ENCODE measurements around the gene TNIP2.
"Not testable (repeated sequence)": the region's sequence is repeated elsewhere in the genome, so short reads cannot be mapped to it uniquely, and the experiment has no call there.

The TNIP2 gene

DNA sequence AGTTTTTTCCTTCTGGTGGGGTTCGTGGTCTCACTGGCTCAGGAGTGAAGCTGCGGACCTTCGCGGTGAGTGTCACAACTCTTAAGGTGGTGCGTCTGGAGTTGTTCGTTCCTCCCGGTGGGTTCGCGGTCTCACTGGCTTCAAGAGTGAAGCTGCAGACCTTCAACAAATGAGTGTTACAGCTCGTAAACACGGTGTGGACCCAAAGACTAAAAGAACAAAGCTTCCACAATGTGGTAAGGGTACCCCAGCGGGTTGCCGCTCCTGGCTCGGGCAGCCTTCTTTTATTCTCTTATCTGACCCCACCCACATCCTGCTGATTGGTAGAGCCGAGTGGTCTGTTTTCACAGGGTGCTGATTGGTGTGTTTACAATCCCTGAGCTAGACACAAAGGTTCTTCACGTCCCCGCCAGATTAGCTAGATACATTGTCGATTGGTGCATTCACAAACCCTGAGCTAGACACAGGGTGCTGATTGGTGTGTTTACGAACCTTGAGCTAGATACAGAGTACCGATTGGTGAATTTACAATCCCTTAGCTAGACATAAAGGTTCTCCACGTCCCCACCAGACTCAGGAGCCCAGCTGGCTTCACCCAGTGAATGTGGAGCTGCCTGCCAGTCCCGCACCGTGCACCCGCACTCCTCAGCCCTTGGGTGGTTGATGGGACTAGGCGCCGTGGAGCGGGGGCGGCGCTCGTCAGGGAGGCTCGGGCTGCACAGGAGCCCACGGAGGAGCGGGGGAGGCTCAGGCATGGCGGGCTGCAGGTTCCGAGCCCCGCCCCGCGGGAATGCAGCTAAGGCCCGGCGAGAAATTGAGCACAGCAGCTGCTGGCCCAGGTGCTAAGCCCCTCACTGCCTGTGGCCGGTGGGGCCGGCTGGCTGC lies 6.6 kb upstream of the TNIP2 start:
- not testable (repeated sequence) for H3K9me3 ChIP-seq (ENCODE audit: control insufficient read depth, low read length); H3K4me3 ChIP-seq (ENCODE audit: low read length); H3K9ac ChIP-seq (ENCODE audit: low read length); H3K36me3 ChIP-seq (ENCODE audit: control insufficient read depth, insufficient read depth, low read length, severe bottlenecking); DNase-seq (ENCODE audit: low read depth); H3K27me3 ChIP-seq (replicated peaks; ENCODE audit: control insufficient read depth, insufficient read depth, low read length)
- peaks cover 17% of the 10 kb centered on the region for H3K4me1 ChIP-seq (ENCODE audit: control insufficient read depth, insufficient read depth, low read length)

GRCh38 chr4:2762048-2762447 lies 5.9 kb upstream of the TNIP2 start:
- Histone ChIP-seq H3K4me1 (ENCODE audit: control insufficient read depth, insufficient read depth, low read length) (peaks cover 11% of the 10 kb centered on the region), H3K27me3 (replicated peaks; ENCODE audit: control insufficient read depth, insufficient read depth, low read length) (no peaks in the 10 kb centered on the region), H3K9ac (ENCODE audit: low read length) (no peak overlapping the region), H3K9me3 (ENCODE audit: control insufficient read depth, low read length) (no peaks in the 10 kb centered on the region), H3K4me3 (ENCODE audit: low read length) (no peak overlapping the region), H3K36me3 (ENCODE audit: control insufficient read depth, insufficient read depth, low read length, severe bottlenecking) (no peaks in the 10 kb centered on the region)
- no peak for DNase-seq (ENCODE audit: low read depth)

DNA sequence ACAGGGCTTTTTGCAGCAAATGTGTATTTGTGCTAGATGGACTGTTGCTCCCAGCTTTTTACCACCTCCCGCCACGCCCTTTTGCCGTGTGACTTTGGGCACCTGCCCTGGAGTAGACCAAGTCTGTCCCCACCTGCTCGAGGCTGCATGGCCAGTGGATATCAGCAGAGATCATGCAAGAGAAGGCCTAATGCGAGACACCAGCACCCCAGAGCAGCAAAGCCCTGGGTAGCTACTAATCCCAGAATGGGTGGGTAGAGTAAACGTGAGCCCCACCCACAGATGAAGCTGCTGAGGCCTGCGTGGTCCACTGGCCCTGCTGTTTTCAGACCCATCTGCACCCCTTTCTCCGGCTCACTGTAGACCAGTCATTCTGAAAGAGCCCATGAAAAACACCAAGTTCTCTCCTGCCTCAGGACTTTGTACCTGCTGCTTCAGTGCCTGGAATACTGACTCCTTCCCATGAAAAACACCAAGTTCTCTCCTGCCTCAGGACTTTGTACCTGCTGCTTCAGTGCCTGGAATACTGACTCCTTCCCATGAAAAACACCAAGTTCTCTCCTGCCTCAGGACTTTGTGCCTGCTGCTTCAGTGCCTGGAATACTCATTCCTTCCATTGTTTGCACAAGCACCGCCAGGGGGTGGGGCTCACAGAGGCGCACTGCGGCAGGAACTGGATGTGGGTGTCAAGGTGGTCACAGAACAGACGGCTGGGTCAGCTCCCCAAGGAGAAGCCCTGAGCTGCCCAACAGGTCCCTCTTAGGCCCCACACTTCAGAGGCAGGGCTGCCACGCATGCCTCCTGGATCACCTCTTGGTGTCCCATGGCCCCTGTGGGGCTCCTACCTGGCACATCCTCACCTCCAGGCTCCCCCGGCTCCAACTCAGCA lies 5.1 kb upstream of the TNIP2 start:
- Histone ChIP-seq H3K4me3 (ENCODE audit: low read length) (no peak overlapping the region), H3K4me1 (ENCODE audit: control insufficient read depth, insufficient read depth, low read length) (peaks cover 12% of the 10 kb centered on the region), H3K36me3 (ENCODE audit: control insufficient read depth, insufficient read depth, low read length, severe bottlenecking) (no peaks in the 10 kb centered on the region), H3K27me3 (replicated peaks; ENCODE audit: control insufficient read depth, insufficient read depth, low read length) (no peaks in the 10 kb centered on the region), H3K9me3 (ENCODE audit: control insufficient read depth, low read length) (no peaks in the 10 kb centered on the region), H3K9ac (ENCODE audit: low read length) (no peak overlapping the region)
- DNase-seq (ENCODE audit: low read depth) = peak; percentile 34

GRCh38 chr4:2757426-2757825 lies 1.3 kb upstream of the TNIP2 start:
- no peak for DNase-seq (ENCODE audit: low read depth)

DNA sequence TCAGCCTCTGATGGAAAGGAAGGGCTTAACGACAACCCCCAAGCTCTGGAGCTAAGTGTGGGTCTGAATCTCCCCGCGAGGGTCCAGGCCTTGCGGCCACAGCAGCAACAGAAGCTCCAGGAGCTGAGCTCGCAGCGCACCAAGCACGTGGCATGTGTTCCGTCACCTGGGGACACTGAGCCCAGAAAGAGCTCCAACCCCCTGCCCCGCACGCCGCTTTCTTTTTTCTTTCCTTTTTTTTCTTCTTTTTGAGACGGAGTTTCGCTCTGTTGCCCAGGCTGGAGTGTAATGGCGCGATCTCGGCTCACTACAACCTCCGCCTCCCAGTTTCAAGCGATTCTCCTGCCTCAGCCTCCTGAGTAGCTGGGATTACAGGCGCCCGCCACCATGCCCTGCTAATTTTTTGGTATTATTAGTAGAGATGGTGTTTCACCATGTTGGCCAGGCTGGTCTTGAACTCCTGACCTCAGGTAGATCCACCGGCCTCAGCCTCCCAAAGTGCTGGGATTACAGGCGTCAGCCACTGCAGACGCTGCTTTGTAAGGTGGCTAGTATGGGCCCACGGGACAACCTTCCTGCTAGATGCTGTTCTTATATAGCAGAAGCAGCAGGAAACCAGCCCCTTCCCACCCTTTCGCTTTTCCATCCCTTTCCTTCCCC lies 685 bp upstream of the TNIP2 start:
- Histone ChIP-seq H3K9ac (ENCODE audit: low read length) (peak overlapping the region; percentile 83), H3K4me1 (ENCODE audit: control insufficient read depth, insufficient read depth, low read length) (peaks cover 9% of the 10 kb centered on the region), H3K27me3 (replicated peaks; ENCODE audit: control insufficient read depth, insufficient read depth, low read length) (no peaks in the 10 kb centered on the region), H3K9me3 (ENCODE audit: control insufficient read depth, low read length) (no peaks in the 10 kb centered on the region), H3K4me3 (ENCODE audit: low read length) (peak overlapping the region; percentile 76), H3K36me3 (ENCODE audit: control insufficient read depth, insufficient read depth, low read length, severe bottlenecking) (peaks cover 8% of the 10 kb centered on the region)
- DNase-seq (ENCODE audit: low read depth) = no peak

More at GRCh38 chr4:2757426-2757825, 1.3 kb upstream of the TNIP2 start:
- H3K36me3 ChIP-seq (ENCODE audit: control insufficient read depth, insufficient read depth, low read length, severe bottlenecking) = peaks cover 3% of the 10 kb centered on the region
- H3K4me1 ChIP-seq (ENCODE audit: control insufficient read depth, insufficient read depth, low read length) = peaks cover 9% of the 10 kb centered on the region
- H3K27me3 ChIP-seq (replicated peaks; ENCODE audit: control insufficient read depth, insufficient read depth, low read length) = no peaks in the 10 kb centered on the region
- no peak overlapping the region for H3K9ac ChIP-seq (ENCODE audit: low read length)
- no peaks in the 10 kb centered on the region for H3K9me3 ChIP-seq (ENCODE audit: control insufficient read depth, low read length)
- H3K4me3 ChIP-seq (ENCODE audit: low read length) = no peak overlapping the region

DNA sequence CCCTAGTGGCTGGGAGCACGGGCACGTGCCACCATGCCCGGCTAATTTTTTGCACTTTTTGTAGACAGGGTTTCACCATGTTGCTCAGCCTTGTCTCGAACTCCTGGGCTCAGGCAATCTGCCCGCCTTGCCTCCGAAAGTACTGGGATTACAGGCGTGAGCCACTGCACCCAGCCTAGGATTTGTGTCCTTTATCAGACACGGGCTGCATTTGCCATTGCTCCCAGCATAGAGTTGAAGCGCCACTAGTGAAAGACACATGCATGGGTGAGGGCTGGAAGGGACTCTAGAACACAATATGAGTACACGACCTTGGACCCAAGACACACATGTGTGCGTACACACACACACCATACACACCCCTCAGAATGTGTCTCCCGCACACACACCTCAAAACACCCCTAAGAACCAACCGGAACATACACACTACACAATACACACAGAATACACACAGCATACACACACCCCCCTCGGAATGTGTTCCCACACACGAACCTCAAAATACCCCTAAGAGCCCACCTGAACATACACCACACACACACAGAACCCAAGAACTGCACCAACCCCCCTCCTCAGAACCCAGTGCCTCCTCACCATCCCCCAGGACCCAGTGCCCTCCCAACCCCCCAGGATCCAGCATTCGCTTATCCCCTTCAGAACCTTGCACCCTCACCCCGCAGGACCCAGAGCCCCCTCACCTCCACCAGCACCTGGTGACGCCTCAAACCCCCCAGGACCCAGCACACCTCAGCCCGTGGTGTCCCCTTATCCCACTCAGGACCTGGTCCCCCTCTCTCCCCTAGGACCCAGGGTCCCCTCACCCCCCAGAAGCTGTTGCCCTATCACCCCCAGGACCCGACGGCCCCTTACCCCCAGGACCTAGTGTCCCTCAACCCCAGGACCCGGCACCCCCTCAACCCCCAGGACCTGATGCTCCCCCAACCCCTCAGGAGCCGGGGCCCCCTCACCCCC lies 1.0 kb downstream of the TNIP2 start:
- Histone ChIP-seq H3K9me3 (ENCODE audit: control insufficient read depth, low read length) (no peaks in the 10 kb centered on the region), H3K9ac (ENCODE audit: low read length) (peak overlapping the region; percentile 93), H3K4me3 (ENCODE audit: low read length) (peak overlapping the region; percentile 90), H3K4me1 (ENCODE audit: control insufficient read depth, insufficient read depth, low read length) (peaks cover 9% of the 10 kb centered on the region), H3K27me3 (replicated peaks; ENCODE audit: control insufficient read depth, insufficient read depth, low read length) (no peaks in the 10 kb centered on the region), H3K36me3 (ENCODE audit: control insufficient read depth, insufficient read depth, low read length, severe bottlenecking) (peaks cover 8% of the 10 kb centered on the region)
- DNase-seq (ENCODE audit: low read depth) = no peak

DNA sequence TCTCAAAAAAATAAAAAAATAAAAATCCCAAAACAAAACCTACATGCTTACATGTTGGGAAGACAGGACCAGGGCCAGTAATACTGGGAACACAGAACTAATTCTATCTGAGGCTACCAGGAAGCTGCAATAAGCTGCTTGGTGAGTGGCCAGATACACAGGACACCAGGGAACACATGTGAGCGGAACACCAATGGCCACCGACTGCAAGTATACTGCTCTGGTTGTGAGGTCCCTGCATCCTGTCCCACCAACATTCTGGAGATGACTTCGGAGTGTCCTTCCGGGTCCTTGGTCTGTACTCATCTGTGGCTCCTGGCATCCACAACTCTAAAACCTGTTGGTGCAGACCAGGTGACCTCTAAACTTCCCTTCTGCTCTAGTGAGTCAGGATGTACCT lies 2.7 kb downstream of the TNIP2 start:
- Histone ChIP-seq H3K36me3 (ENCODE audit: control insufficient read depth, insufficient read depth, low read length, severe bottlenecking) (peaks cover 8% of the 10 kb centered on the region), H3K4me1 (ENCODE audit: control insufficient read depth, insufficient read depth, low read length) (peaks cover 9% of the 10 kb centered on the region), H3K27me3 (replicated peaks; ENCODE audit: control insufficient read depth, insufficient read depth, low read length) (no peaks in the 10 kb centered on the region), H3K9me3 (ENCODE audit: control insufficient read depth, low read length) (no peaks in the 10 kb centered on the region), H3K4me3 (ENCODE audit: low read length) (no peak overlapping the region), H3K9ac (ENCODE audit: low read length) (no peak overlapping the region)
- no peak for DNase-seq (ENCODE audit: low read depth)

DNA sequence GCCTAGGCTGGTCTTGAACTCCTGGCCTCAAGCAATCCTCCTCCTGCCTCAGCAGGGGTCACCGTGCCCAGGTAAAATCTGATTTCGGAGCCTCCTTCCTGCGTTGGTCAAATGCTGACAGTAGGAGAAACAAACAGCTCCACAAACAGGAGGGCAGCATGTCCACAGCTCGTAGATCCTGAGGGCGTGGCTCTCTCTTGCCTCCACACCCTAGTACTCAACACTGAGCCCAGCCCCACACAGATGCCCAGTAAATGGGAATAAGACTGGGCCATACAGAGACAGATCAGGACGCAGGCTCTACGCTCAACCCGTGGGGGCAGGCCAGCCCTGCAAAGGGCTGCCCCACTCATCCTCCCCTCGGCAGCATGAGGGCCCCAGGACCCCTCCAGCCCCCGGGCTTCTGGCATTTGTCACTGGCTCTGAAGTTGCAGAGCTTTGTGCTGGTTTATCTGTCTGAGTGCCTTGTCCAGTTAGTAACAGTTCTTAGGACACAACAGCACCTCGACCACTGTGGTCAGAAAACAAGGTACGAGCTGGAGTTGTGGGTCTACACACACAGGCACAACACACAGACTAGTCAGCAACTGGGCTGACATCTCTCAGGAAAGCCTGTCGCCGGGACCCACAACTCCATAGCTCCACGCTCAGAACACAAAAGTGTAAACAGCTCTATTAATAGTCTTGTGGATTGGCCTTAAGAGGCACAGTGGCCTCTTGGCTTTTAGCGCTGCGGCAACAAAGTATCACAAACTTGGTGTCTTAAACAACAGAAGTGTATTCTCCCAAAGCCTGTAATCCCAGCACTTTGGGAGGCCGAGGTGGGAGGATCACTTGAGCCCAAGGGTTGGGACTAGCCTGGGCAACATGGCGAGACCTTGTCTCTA lies 5.2 kb downstream of the TNIP2 start:
- Histone ChIP-seq H3K4me1 (ENCODE audit: control insufficient read depth, insufficient read depth, low read length) (peaks cover 14% of the 10 kb centered on the region), H3K9ac (ENCODE audit: low read length) (no peak overlapping the region), H3K27me3 (replicated peaks; ENCODE audit: control insufficient read depth, insufficient read depth, low read length) (no peaks in the 10 kb centered on the region), H3K36me3 (ENCODE audit: control insufficient read depth, insufficient read depth, low read length, severe bottlenecking) (peaks cover 25% of the 10 kb centered on the region), H3K4me3 (ENCODE audit: low read length) (no peak overlapping the region), H3K9me3 (ENCODE audit: control insufficient read depth, low read length) (no peaks in the 10 kb centered on the region)
- no peak for DNase-seq (ENCODE audit: low read depth)

GRCh38 chr4:2746891-2747695 lies 9.0 kb downstream of the TNIP2 start:
- no peak for DNase-seq (ENCODE audit: low read depth)
- Histone ChIP-seq H3K4me1 (ENCODE audit: control insufficient read depth, insufficient read depth, low read length) (peaks cover 11% of the 10 kb centered on the region), H3K36me3 (ENCODE audit: control insufficient read depth, insufficient read depth, low read length, severe bottlenecking) (peaks cover 53% of the 10 kb centered on the region)

More at GRCh38 chr4:2746891-2747695, 9.0 kb downstream of the TNIP2 start:
- H3K9me3 ChIP-seq (ENCODE audit: control insufficient read depth, low read length) = no peaks in the 10 kb centered on the region
- peak overlapping the region; percentile 3 for H3K9ac ChIP-seq (ENCODE audit: low read length)
- no peaks in the 10 kb centered on the region for H3K27me3 ChIP-seq (replicated peaks; ENCODE audit: control insufficient read depth, insufficient read depth, low read length)
- H3K4me3 ChIP-seq (ENCODE audit: low read length) = no peak overlapping the region

All from adipocyte (in vitro differentiated cells).